Measurements from ENCODE around the gene RNF208.

RNF208 gene

GRCh38 chr9:137267933-137268355, 45.9 kb upstream of the RNF208 start:
- Histone ChIP-seq H3K4me1 (no peaks in the 10 kb centered on the region), H3K36me3 (peaks cover 47% of the 10 kb centered on the region), H3K4me3 (ENCODE audit: low read depth, low read length) (no peak overlapping the region)

GRCh38 chr9:137266585-137267453, 44.8 kb upstream of the RNF208 start:
- TF ChIP-seq, protein P1, sequence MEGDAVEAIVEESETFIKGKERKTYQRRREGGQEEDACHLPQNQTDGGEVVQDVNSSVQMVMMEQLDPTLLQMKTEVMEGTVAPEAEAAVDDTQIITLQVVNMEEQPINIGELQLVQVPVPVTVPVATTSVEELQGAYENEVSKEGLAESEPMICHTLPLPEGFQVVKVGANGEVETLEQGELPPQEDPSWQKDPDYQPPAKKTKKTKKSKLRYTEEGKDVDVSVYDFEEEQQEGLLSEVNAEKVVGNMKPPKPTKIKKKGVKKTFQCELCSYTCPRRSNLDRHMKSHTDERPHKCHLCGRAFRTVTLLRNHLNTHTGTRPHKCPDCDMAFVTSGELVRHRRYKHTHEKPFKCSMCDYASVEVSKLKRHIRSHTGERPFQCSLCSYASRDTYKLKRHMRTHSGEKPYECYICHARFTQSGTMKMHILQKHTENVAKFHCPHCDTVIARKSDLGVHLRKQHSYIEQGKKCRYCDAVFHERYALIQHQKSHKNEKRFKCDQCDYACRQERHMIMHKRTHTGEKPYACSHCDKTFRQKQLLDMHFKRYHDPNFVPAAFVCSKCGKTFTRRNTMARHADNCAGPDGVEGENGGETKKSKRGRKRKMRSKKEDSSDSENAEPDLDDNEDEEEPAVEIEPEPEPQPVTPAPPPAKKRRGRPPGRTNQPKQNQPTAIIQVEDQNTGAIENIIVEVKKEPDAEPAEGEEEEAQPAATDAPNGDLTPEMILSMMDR (IDR thresholded peaks at IDR 0.05; ENCODE audit: low read depth, low read length), result no peak
- H3K4me3 ChIP-seq (ENCODE audit: low read depth, low read length), result no peak overlapping the region
- DNase-seq, result no peak
- no peaks in the 10 kb centered on the region for H3K4me1 ChIP-seq
- no peaks in the 10 kb centered on the region for H3K9me3 ChIP-seq
- no peaks in the 10 kb centered on the region for H3K27me3 ChIP-seq
- peaks cover 46% of the 10 kb centered on the region for H3K36me3 ChIP-seq

More at GRCh38 chr9:137267933-137268355, 45.9 kb upstream of the RNF208 start:
- TF ChIP-seq, protein P1 (IDR thresholded peaks at IDR 0.05; ENCODE audit: low read depth, low read length), result no peak
- no peaks in the 10 kb centered on the region for H3K9me3 ChIP-seq
- no peak for DNase-seq
- H3K27me3 ChIP-seq, result no peaks in the 10 kb centered on the region

- Histone ChIP-seq H3K4me1 (no peaks in the 10 kb centered on the region), H3K27me3 (no peaks in the 10 kb centered on the region), H3K36me3 (peaks cover 44% of the 10 kb centered on the region), H3K4me3 (ENCODE audit: low read depth, low read length) (no peak overlapping the region), H3K9me3 (no peaks in the 10 kb centered on the region)
- DNase-seq, result peak; percentile 32
- TF ChIP-seq, protein P1 (IDR thresholded peaks at IDR 0.05; ENCODE audit: low read depth, low read length), result no peak
These were observed 44.1 kb upstream of the RNF208 start for GRCh38 chr9:137266162-137266527.

DNA sequence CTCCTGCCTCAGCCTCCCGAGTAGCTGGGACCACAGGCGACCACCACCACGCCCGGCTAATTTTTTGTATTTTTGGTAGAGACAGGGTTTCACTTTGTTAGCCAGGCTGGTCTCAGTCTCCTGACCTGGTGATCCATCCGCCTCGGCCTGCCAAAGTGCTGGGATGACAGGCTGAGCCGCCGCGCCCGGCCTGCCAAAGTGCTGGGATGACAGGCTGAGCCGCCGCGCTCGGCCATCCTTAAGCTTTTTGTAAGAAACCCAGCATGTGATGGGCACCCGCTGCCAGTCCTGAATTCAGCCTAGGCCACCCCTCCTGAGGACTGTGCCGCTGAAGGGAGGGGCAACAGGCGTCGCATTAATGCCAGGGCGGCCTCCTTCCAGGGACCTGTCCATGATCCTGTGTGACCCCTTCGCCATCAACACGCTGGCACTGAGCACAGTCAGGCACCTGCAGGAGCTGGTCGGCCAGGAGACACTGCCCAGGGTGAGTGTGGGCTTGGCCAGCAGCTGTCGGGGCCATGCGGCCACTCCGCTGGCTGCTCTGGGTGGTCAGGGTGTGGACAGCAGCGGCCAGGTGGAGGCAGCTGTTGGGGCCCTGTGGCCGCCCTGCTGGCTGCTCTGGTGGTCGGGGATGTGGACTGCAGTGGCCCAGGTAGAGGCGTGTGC, 43.6 kb upstream of the RNF208 start:
- Histone ChIP-seq H3K9me3 (no peaks in the 10 kb centered on the region), H3K27me3 (no peaks in the 10 kb centered on the region), H3K36me3 (peaks cover 40% of the 10 kb centered on the region), H3K4me1 (no peaks in the 10 kb centered on the region), H3K4me3 (ENCODE audit: low read depth, low read length) (no peak overlapping the region)
- TF ChIP-seq, protein P1 (IDR thresholded peaks at IDR 0.05; ENCODE audit: low read depth, low read length), result no peak
- DNase-seq, result peak; percentile 9

- Histone ChIP-seq H3K9me3 (no peaks in the 10 kb centered on the region), H3K4me3 (ENCODE audit: low read depth, low read length) (no peak overlapping the region), H3K36me3 (peaks cover 36% of the 10 kb centered on the region), H3K27me3 (no peaks in the 10 kb centered on the region), H3K4me1 (no peaks in the 10 kb centered on the region)
- TF ChIP-seq, protein P1 (IDR thresholded peaks at IDR 0.05; ENCODE audit: low read depth, low read length), result no peak
- DNase-seq, result no peak
These were observed 42.0 kb upstream of the RNF208 start for GRCh38 chr9:137264067-137264466.

GRCh38 chr9:137263506-137263905, 41.5 kb upstream of the RNF208 start:
- Histone ChIP-seq H3K4me1 (no peaks in the 10 kb centered on the region), H3K9me3 (no peaks in the 10 kb centered on the region), H3K4me3 (ENCODE audit: low read depth, low read length) (no peak overlapping the region), H3K27me3 (no peaks in the 10 kb centered on the region), H3K36me3 (peaks cover 37% of the 10 kb centered on the region)
- no peak for DNase-seq
- TF ChIP-seq, protein P1 (IDR thresholded peaks at IDR 0.05; ENCODE audit: low read depth, low read length), result no peak

Data from BE2C (cell line).